Neural cell (in vitro differentiated cells): ENCODE measurements around the gene IMMP2L. TPM values are rescaled to one million over a fixed set of nuclear protein-coding genes. Genes with fewer than 3 reads are reported as not detected.
"Not testable (repeated sequence)": the region's sequence is repeated elsewhere in the genome, so short reads cannot be mapped to it uniquely, and the experiment has no call there.

Source experiments
- H2AFZ ChIP-seq: fragments of 200-600, 300-800 bp; sonication (generic), shearing (Covaris generic); 2 replicates; pipeline ENCODE4 v1.6.0; 2014; ENCODE audit warnings: low read depth, mild to moderate bottlenecking, antibody characterized with exemption, low read length, moderate library complexity
- H3F3A ChIP-seq: fragments of 200-600 bp; shearing (Covaris generic); 2 replicates; pipeline ENCODE4 v1.6.1; 2016; ENCODE audit warnings: mild to moderate bottlenecking, moderate library complexity, mixed read lengths, antibody characterized with exemption, low read length; ENCODE audit not compliant: insufficient read depth, poor library complexity, severe bottlenecking
- H3K27ac ChIP-seq: fragments of 200-600, 300-800 bp; sonication (generic), shearing (Covaris generic); 2 replicates; pipeline ENCODE4 v1.5.1; 2014; ENCODE audit warnings: mild to moderate bottlenecking, low read length, moderate library complexity
- H3K27me3 ChIP-seq: fragments of 300-800, 200-600 bp; sonication (generic), shearing (Covaris generic); 2 replicates; pipeline ENCODE4 v1.6.0; 2014; ENCODE audit warnings: mild to moderate bottlenecking, low read depth, low read length, moderate library complexity; ENCODE audit not compliant: insufficient read depth
- H3K36me3 ChIP-seq: fragments of 300-800, 200-600 bp; sonication (generic), shearing (Covaris generic); 2 replicates; pipeline ENCODE4 v1.5.1; 2014; ENCODE audit warnings: mild to moderate bottlenecking, antibody characterized with exemption, low read length, moderate library complexity; ENCODE audit not compliant: insufficient read depth
- H3K4me2 ChIP-seq: fragments of 300-800, 200-600 bp; sonication (generic), shearing (Covaris generic); 2 replicates; pipeline ENCODE4 v1.6.0; 2014; ENCODE audit warnings: mild to moderate bottlenecking, low read length
- H3K4me3 ChIP-seq: fragments of 300-800, 200-600 bp; sonication (generic), shearing (Covaris generic); 2 replicates; pipeline ENCODE4 v1.5.1; 2014; ENCODE audit warnings: mild to moderate bottlenecking, low read length, moderate library complexity
- H3K79me2 ChIP-seq: fragments of 200-600 bp; shearing (Covaris generic); replicated peaks from 2 replicates; pipeline ENCODE4 v1.6.0; 2014; ENCODE audit warnings: mild to moderate bottlenecking, low read length, moderate library complexity; ENCODE audit not compliant: insufficient read depth
- H3K9ac ChIP-seq: fragments of 300-800, 200-600 bp; sonication (generic), shearing (Covaris generic); 2 replicates; pipeline ENCODE4 v1.6.1; 2016; ENCODE audit warnings: mild to moderate bottlenecking, low read length, mixed read lengths
- H3K9me2 ChIP-seq: fragments of 200-600 bp; shearing (Covaris generic); 2 replicates; pipeline ENCODE4 v1.6.1; 2016; ENCODE audit warnings: mild to moderate bottlenecking, low read length, mixed read lengths; ENCODE audit not compliant: insufficient read depth
- H3K9me3 ChIP-seq: fragments of 200-600, 300-800 bp; sonication (generic), shearing (Covaris generic); 2 replicates; pipeline ENCODE4 v1.6.1; 2016; ENCODE audit warnings: mild to moderate bottlenecking, mixed run types, low read length, moderate library complexity, mixed read lengths
- H4K20me1 ChIP-seq: fragments of 200-600 bp; shearing (Covaris generic); 2 replicates; pipeline ENCODE4 v1.6.1; 2016; ENCODE audit warnings: mild to moderate bottlenecking, mixed run types; ENCODE audit not compliant: insufficient read depth
- EP300 ChIP-seq: fragments of 450-650 bp; conservative IDR thresholded peaks from 2 replicates; pipeline ENCODE4 v1.6.1; 2014; ENCODE audit warnings: antibody characterized with exemption, mild to moderate bottlenecking, moderate library complexity; ENCODE audit not compliant: poor library complexity, severe bottlenecking
- EZH2 ChIP-seq: fragments of 200-600, 300-800 bp; shearing (Covaris generic), sonication (generic); IDR thresholded peaks from 2 replicates; pipeline ENCODE4 v1.6.1; 2014; ENCODE audit warnings: antibody characterized with exemption, low read length, borderline replicate concordance, mild to moderate bottlenecking; ENCODE audit not compliant: insufficient read depth, poor library complexity, severe bottlenecking
- MXI1 ChIP-seq: fragments of 450-650 bp; conservative IDR thresholded peaks from 2 replicates; pipeline ENCODE4 v1.6.1; 2014; ENCODE audit warnings: antibody characterized with exemption, mild to moderate bottlenecking; ENCODE audit not compliant: poor library complexity, severe bottlenecking
- POLR2AphosphoS5 ChIP-seq: IDR thresholded peaks from 2 replicates; pipeline ENCODE4 v1.6.1; 2012
- RAD21 ChIP-seq: fragments of 450-650 bp; conservative IDR thresholded peaks from 2 replicates; pipeline ENCODE4 v1.6.1; 2014; ENCODE audit warnings: antibody characterized with exemption, mild to moderate bottlenecking, moderate library complexity
- SMC3 ChIP-seq: fragments of 450-650 bp; conservative IDR thresholded peaks from 2 replicates; pipeline ENCODE4 v1.6.1; 2014; ENCODE audit warnings: antibody characterized with exemption, mild to moderate bottlenecking, moderate library complexity; ENCODE audit not compliant: poor library complexity
- TAF1 ChIP-seq: IDR thresholded peaks from 2 replicates; pipeline ENCODE4 v1.6.1; 2012; ENCODE audit warnings: low read depth
- polyA plus RNA-seq: library from polyadenylated mRNA; depleted of rRNA; stranded (reverse); fragments of >200 nt; gene quantifications from 2 replicates; pipeline ENCODE4 v1.2.3, GENCODE V29; 2014
- TF ChIP-seq, protein P1 (sequence below): fragments of 450-650 bp; IDR thresholded peaks from 2 replicates; pipeline ENCODE4 v1.5.1; 2014; ENCODE audit warnings: antibody characterized with exemption, mild to moderate bottlenecking, moderate library complexity; ENCODE audit not compliant: poor library complexity, severe bottlenecking
- TF ChIP-seq, protein P2 (sequence below): IDR thresholded peaks from 2 replicates; pipeline ENCODE4 v1.6.1; 2012; ENCODE audit warnings: borderline replicate concordance

IMMP2L gene
- polyA plus RNA-seq, 1 donor from 2014 or later, result 9.7 TPM

DNA sequence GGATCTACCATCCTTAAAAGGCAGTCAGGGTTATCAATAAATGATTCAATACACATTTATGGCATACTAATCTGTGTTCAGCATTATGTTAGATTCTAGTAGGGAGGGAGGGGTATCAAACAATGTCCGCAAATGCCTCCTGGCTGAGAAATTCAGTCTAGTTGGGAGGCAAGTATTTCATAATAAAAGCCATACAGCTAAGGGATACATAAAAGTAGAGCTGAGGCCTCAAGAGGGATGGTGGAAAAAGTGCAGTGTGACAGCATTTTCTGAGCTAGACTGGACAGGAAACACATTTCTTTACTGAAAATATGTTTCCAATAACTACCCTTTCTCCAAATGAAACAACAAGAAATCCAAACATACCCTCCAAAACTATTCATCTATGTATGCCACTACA, 624.1 kb downstream of the IMMP2L start:
- no peaks in the 10 kb centered on the region for H3K36me3 ChIP-seq
- H3K9me2 ChIP-seq, result no peaks in the 10 kb centered on the region
- H3K4me2 ChIP-seq, result no peak overlapping the region
- H3K9ac ChIP-seq, result no peak overlapping the region
- H3K9me3 ChIP-seq, result no peaks in the 10 kb centered on the region
- no peak for TF ChIP-seq EP300
- no peak for TF ChIP-seq MXI1
- TF ChIP-seq EZH2, result no peak
- TF ChIP-seq TAF1, result no peak
- TF ChIP-seq, protein P1, sequence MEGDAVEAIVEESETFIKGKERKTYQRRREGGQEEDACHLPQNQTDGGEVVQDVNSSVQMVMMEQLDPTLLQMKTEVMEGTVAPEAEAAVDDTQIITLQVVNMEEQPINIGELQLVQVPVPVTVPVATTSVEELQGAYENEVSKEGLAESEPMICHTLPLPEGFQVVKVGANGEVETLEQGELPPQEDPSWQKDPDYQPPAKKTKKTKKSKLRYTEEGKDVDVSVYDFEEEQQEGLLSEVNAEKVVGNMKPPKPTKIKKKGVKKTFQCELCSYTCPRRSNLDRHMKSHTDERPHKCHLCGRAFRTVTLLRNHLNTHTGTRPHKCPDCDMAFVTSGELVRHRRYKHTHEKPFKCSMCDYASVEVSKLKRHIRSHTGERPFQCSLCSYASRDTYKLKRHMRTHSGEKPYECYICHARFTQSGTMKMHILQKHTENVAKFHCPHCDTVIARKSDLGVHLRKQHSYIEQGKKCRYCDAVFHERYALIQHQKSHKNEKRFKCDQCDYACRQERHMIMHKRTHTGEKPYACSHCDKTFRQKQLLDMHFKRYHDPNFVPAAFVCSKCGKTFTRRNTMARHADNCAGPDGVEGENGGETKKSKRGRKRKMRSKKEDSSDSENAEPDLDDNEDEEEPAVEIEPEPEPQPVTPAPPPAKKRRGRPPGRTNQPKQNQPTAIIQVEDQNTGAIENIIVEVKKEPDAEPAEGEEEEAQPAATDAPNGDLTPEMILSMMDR, result no peak
- TF ChIP-seq, protein P2, sequence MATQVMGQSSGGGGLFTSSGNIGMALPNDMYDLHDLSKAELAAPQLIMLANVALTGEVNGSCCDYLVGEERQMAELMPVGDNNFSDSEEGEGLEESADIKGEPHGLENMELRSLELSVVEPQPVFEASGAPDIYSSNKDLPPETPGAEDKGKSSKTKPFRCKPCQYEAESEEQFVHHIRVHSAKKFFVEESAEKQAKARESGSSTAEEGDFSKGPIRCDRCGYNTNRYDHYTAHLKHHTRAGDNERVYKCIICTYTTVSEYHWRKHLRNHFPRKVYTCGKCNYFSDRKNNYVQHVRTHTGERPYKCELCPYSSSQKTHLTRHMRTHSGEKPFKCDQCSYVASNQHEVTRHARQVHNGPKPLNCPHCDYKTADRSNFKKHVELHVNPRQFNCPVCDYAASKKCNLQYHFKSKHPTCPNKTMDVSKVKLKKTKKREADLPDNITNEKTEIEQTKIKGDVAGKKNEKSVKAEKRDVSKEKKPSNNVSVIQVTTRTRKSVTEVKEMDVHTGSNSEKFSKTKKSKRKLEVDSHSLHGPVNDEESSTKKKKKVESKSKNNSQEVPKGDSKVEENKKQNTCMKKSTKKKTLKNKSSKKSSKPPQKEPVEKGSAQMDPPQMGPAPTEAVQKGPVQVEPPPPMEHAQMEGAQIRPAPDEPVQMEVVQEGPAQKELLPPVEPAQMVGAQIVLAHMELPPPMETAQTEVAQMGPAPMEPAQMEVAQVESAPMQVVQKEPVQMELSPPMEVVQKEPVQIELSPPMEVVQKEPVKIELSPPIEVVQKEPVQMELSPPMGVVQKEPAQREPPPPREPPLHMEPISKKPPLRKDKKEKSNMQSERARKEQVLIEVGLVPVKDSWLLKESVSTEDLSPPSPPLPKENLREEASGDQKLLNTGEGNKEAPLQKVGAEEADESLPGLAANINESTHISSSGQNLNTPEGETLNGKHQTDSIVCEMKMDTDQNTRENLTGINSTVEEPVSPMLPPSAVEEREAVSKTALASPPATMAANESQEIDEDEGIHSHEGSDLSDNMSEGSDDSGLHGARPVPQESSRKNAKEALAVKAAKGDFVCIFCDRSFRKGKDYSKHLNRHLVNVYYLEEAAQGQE, result no peak
- TF ChIP-seq RAD21, result no peak
- no peak for TF ChIP-seq SMC3
- TF ChIP-seq POLR2AphosphoS5, result no peak
- H3K27ac ChIP-seq, result no peak overlapping the region
- no peak overlapping the region for H3K4me3 ChIP-seq
- H4K20me1 ChIP-seq, result no peaks in the 10 kb centered on the region
- no peak overlapping the region for H2AFZ ChIP-seq
- H3F3A ChIP-seq, result no peaks in the 10 kb centered on the region
- no peaks in the 10 kb centered on the region for H3K79me2 ChIP-seq
- no peaks in the 10 kb centered on the region for H3K27me3 ChIP-seq

DNA sequence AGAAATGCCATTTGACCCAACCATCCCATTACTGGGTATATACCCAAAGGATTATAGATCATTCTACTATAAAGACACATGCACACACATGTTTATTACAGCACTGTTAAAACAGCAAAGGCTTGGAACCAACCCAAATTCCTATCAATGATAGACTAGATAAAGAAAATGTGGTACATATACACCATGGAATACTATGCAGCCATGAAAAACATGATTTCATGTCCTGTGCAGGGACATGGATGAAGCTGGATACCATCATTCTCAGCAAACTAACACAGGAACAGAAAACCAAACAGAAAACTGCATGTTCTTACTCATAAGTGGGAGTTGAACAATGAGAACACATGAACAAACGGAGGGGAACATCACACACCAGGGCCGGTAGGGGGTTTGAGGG, 625.6 kb downstream of the IMMP2L start:
- not testable (repeated sequence) for H3K27me3 ChIP-seq, H2AFZ ChIP-seq, H3K9me3 ChIP-seq, H3K4me2 ChIP-seq, H3K27ac ChIP-seq, H3F3A ChIP-seq, H3K9me2 ChIP-seq, H3K36me3 ChIP-seq, H3K9ac ChIP-seq, H3K4me3 ChIP-seq, H3K79me2 ChIP-seq, H4K20me1 ChIP-seq
